ENCODE data around the gene CARS2.
A peak's percentile ranks its signal among the peaks of the same experiment; 100 is the strongest.

CARS2 gene

GRCh38 chr13:110714797-110715394 is 9.0 kb upstream of the CARS2 start:
- Histone ChIP-seq H3K27ac (ENCODE audit: low read length) (peak overlapping the region; percentile 97), H3K79me2 (ENCODE audit: insufficient read depth, low read length) (peaks cover 72% of the 10 kb centered on the region)

GRCh38 chr13:110713981-110714796 is 8.3 kb upstream of the CARS2 start:
- Histone ChIP-seq H3K36me3 (ENCODE audit: insufficient read depth, low read length) (peaks cover 11% of the 10 kb centered on the region), H3K79me2 (ENCODE audit: insufficient read depth, low read length) (peaks cover 64% of the 10 kb centered on the region), H3K4me3 (ENCODE audit: low read depth in 1 of 2, low read length in 2 of 2) (peak overlapping the region; percentile 97 to 98), H3K4me2 (ENCODE audit: insufficient read depth, low read length) (peak overlapping the region; percentile 86), H3K27me3 (ENCODE audit: insufficient read depth, low read length, poor library complexity) (no peaks in the 10 kb centered on the region), H3K4me1 (ENCODE audit: insufficient read depth, low read length) (peaks cover 37% of the 10 kb centered on the region), H3K9me3 (ENCODE audit: insufficient read depth, low read length, severe bottlenecking) (no peaks in the 10 kb centered on the region), H3K27ac (ENCODE audit: low read length) (peak overlapping the region; percentile 97), H4K20me1 (ENCODE audit: insufficient read depth, low read length) (peaks cover 38% of the 10 kb centered on the region), H2AFZ (ENCODE audit: low read depth, low read length) (peak overlapping the region; percentile 68), H3K9ac (ENCODE audit: low read depth, low read length) (peak overlapping the region; percentile 97)
- peak; percentile 74 for DNase-seq
- TF ChIP-seq EZH2 (IDR thresholded peaks at IDR 0.05; ENCODE audit: borderline replicate concordance, low read depth, low read length, severe bottlenecking): no peak
- peak; percentile 25 for TF ChIP-seq CTCF (IDR thresholded peaks at IDR 0.05; ENCODE audit: borderline replicate concordance, extremely low read depth, low read length, poor library complexity, severe bottlenecking)
- ATAC-seq (ENCODE audit: insufficient read depth, low read depth): 0 out of 3 replicates have a peak, but pooled peaks have one; percentile 2

More at GRCh38 chr13:110714797-110715394, 9.0 kb upstream of the CARS2 start:
- peak overlapping the region; percentile 97 for H3K9ac ChIP-seq (ENCODE audit: low read depth, low read length)
- H3K4me3 ChIP-seq (ENCODE audit: low read depth in 1 of 2, low read length in 2 of 2): peak overlapping the region; percentile 97 to 98
- TF ChIP-seq EZH2 (IDR thresholded peaks at IDR 0.05; ENCODE audit: borderline replicate concordance, low read depth, low read length, severe bottlenecking) (no peak), CTCF (IDR thresholded peaks at IDR 0.05; ENCODE audit: borderline replicate concordance, extremely low read depth, low read length, poor library complexity, severe bottlenecking) (peak; percentile 32)
- H3K4me2 ChIP-seq (ENCODE audit: insufficient read depth, low read length): peak overlapping the region; percentile 86
- peak; percentile 10; the same call in 2 of the 3 replicates for ATAC-seq (ENCODE audit: insufficient read depth, low read depth)
- peak; percentile 72 for DNase-seq
- H3K4me1 ChIP-seq (ENCODE audit: insufficient read depth, low read length): peaks cover 37% of the 10 kb centered on the region
- H4K20me1 ChIP-seq (ENCODE audit: insufficient read depth, low read length): peaks cover 45% of the 10 kb centered on the region
- H3K36me3 ChIP-seq (ENCODE audit: insufficient read depth, low read length): peaks cover 18% of the 10 kb centered on the region
- peak overlapping the region; percentile 61 for H2AFZ ChIP-seq (ENCODE audit: low read depth, low read length)
- no peaks in the 10 kb centered on the region for H3K9me3 ChIP-seq (ENCODE audit: insufficient read depth, low read length, severe bottlenecking)
- H3K27me3 ChIP-seq (ENCODE audit: insufficient read depth, low read length, poor library complexity): no peaks in the 10 kb centered on the region

- Histone ChIP-seq H3K9me3 (ENCODE audit: insufficient read depth, low read length, severe bottlenecking) (no peaks in the 10 kb centered on the region), H3K4me2 (ENCODE audit: insufficient read depth, low read length) (peak within 1 kb of the TSS; percentile 86), H2AFZ (ENCODE audit: low read depth, low read length) (peak within 1 kb of the TSS; percentile 68), H3K27me3 (ENCODE audit: insufficient read depth, low read length, poor library complexity) (no peaks in the 10 kb centered on the region), H3K4me3 (ENCODE audit: low read depth in 1 of 2, low read length in 2 of 2) (peak within 1 kb of the TSS; percentile 97 to 98), H3K79me2 (ENCODE audit: insufficient read depth, low read length) (peaks cover 59% of the 10 kb centered on the region), H4K20me1 (ENCODE audit: insufficient read depth, low read length) (peaks cover 33% of the 10 kb centered on the region), H3K4me1 (ENCODE audit: insufficient read depth, low read length) (peaks cover 37% of the 10 kb centered on the region), H3K36me3 (ENCODE audit: insufficient read depth, low read length) (peaks cover 6% of the 10 kb centered on the region; the same call in 1 of the 2 replicates), H3K27ac (ENCODE audit: low read length) (peak within 1 kb of the TSS; percentile 97), H3K9ac (ENCODE audit: low read depth, low read length) (peak within 1 kb of the TSS; percentile 97)
- TF ChIP-seq CTCF (IDR thresholded peaks at IDR 0.05; ENCODE audit: borderline replicate concordance, extremely low read depth, low read length, poor library complexity, severe bottlenecking) (no peak), EZH2 (IDR thresholded peaks at IDR 0.05; ENCODE audit: borderline replicate concordance, low read depth, low read length, severe bottlenecking) (no peak)
- DNase-seq: no peak
- ATAC-seq (ENCODE audit: insufficient read depth, low read depth): no peak
Measured at GRCh38 chr13:110713642-110713952, 7.7 kb upstream of the CARS2 start, which contains the start of gene ING1. ING1 (plus strand) TSS chr13:110713700; CDS start chr13:110714150, 450 bp downstream.

Measured in DND-41 (cell line).